HEK293 (cell line): ENCODE data around the gene KDM5A.

Experiments used
- ATF2 ChIP-seq: fragments of 450-650 bp; formaldehyde crosslinking; IDR thresholded peaks from 2 replicates; pipeline ENCODE4 v1.5.1; 2016; ENCODE audit warnings: missing biosample characterization, missing genetic modification characterization, low read depth
- CTCF ChIP-seq: fragments of 450-650 bp; formaldehyde crosslinking; IDR thresholded peaks from 2 replicates; pipeline ENCODE4 v1.5.1; 2016; ENCODE audit warnings: missing biosample characterization, missing genetic modification characterization
- GLI4 ChIP-seq: fragments of 450-650 bp; formaldehyde crosslinking; IDR thresholded peaks from 2 replicates; pipeline ENCODE4 v1.5.1; 2016; ENCODE audit warnings: missing biosample characterization, missing genetic modification characterization
- MEIS1 ChIP-seq: sonication (generic); formaldehyde crosslinking; IDR thresholded peaks from 2 replicates; pipeline ENCODE4 v1.8.1; 2022; ENCODE audit warnings: missing genetic modification reagents, mild to moderate bottlenecking, borderline replicate concordance
- YY1 ChIP-seq: fragments of 450-650 bp; formaldehyde crosslinking; IDR thresholded peaks from 2 replicates; pipeline ENCODE4 v1.5.1; 2018; ENCODE audit warnings: missing biosample characterization, missing genetic modification characterization
- ZBTB6 ChIP-seq: fragments of 450-650 bp; formaldehyde crosslinking; IDR thresholded peaks from 2 replicates; pipeline ENCODE4 v1.5.1; 2017; ENCODE audit warnings: missing biosample characterization, missing genetic modification characterization
- ZBTB7A ChIP-seq: fragments of 450-650 bp; formaldehyde crosslinking; IDR thresholded peaks from 2 replicates; pipeline ENCODE4 v1.5.1; 2016; ENCODE audit warnings: low read depth, missing biosample characterization, missing genetic modification characterization
- ZFP41 ChIP-seq: fragments of 450-650 bp; formaldehyde crosslinking; IDR thresholded peaks from 2 replicates; pipeline ENCODE4 v1.5.1; 2016; ENCODE audit warnings: missing biosample characterization, missing genetic modification characterization, borderline replicate concordance
- ZNF10 ChIP-seq: fragments of 450-650 bp; formaldehyde crosslinking; IDR thresholded peaks from 2 replicates; pipeline ENCODE4 v1.5.1; 2017; ENCODE audit warnings: missing biosample characterization, missing genetic modification characterization
- ZNF157 ChIP-seq: fragments of 450-650 bp; formaldehyde crosslinking; IDR thresholded peaks from 2 replicates; pipeline ENCODE4 v1.5.1; 2016; ENCODE audit warnings: missing biosample characterization, missing genetic modification characterization
- ZNF423 ChIP-seq: fragments of 450-650 bp; formaldehyde crosslinking; IDR thresholded peaks from 2 replicates; pipeline ENCODE4 v1.5.1; 2016; ENCODE audit warnings: missing biosample characterization, missing genetic modification characterization
- ZNF449 ChIP-seq: fragments of 450-650 bp; formaldehyde crosslinking; IDR thresholded peaks from 2 replicates; pipeline ENCODE4 v1.5.1; 2017; ENCODE audit warnings: missing biosample characterization, mild to moderate bottlenecking, missing genetic modification characterization, moderate library complexity
- ZNF777 ChIP-seq: fragments of 450-650 bp; formaldehyde crosslinking; IDR thresholded peaks from 2 replicates; pipeline ENCODE4 v1.5.1; 2017; ENCODE audit warnings: missing biosample characterization, missing genetic modification characterization, borderline replicate concordance

- TF ChIP-seq CTCF (tag by site-specific recombination) (no peak), ZNF423 (tag by site-specific recombination) (no peak), ATF2 (tag by site-specific recombination) (no peak), ZNF10 (tag by site-specific recombination) (no peak), ZNF777 (no peak), YY1 (tag by site-specific recombination) (no peak), MEIS1 (CRISPR knock-in tag) (no peak), ZFP41 (tag by site-specific recombination) (no peak), ZBTB7A (tag by site-specific recombination) (no peak), ZBTB6 (tag by site-specific recombination) (no peak), ZNF449 (tag by site-specific recombination) (no peak), ZNF157 (tag by site-specific recombination) (no peak), GLI4 (tag by site-specific recombination) (no peak)
Measured at GRCh38 chr12:418432-418831, 29.3 kb upstream of the KDM5A start.
